Measurements from ENCODE around the gene ARFGEF3. TPM values are rescaled to one million over a fixed set of nuclear protein-coding genes. Genes with fewer than 3 reads are reported as not detected.
"Not testable (repeated sequence)": the region's sequence is repeated elsewhere in the genome, so short reads cannot be mapped to it uniquely, and the experiment has no call there.

The ARFGEF3 gene
- total RNA-seq, 1 donor, result under 0.01 TPM

DNA sequence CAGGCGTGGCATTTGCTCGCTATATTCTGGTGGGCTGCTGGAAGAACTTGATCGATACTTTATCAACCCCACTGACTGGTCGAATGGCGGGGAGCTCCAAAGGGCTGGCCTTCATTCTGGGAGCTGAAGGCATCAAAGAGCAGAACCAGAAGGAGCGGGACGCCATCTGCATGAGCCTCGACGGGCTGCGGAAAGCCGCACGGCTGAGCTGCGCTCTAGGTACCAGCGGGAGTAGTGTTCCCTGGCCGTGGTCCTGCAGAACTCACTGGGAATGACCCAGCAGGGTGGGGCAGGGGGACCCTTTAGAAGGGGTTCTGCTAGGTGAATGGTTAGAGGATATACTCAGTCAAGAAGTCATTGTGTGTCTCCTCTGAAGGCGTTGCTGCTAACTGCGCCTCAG is 125.0 kb downstream of the ARFGEF3 start:
- no peaks in the 10 kb centered on the region for H3K4me1 ChIP-seq (ENCODE audit: insufficient read depth, low read length)
- no peaks in the 10 kb centered on the region for H3K27me3 ChIP-seq (ENCODE audit: insufficient read depth, low read length)
- H3K9me3 ChIP-seq (ENCODE audit: low read depth, low read length), result no peaks in the 10 kb centered on the region
- H3K4me3 ChIP-seq (ENCODE audit: low read length), result no peak overlapping the region

GRCh38 chr6:138287144-138287955 is 125.6 kb downstream of the ARFGEF3 start:
- H3K4me3 ChIP-seq (ENCODE audit: low read length), result no peak overlapping the region
- no peaks in the 10 kb centered on the region for H3K4me1 ChIP-seq (ENCODE audit: insufficient read depth, low read length)
- H3K27me3 ChIP-seq (ENCODE audit: insufficient read depth, low read length), result no peaks in the 10 kb centered on the region
- H3K9me3 ChIP-seq (ENCODE audit: low read depth, low read length), result no peaks in the 10 kb centered on the region

GRCh38 chr6:138288428-138289085 is 126.8 kb downstream of the ARFGEF3 start:
- H3K27me3 ChIP-seq (ENCODE audit: insufficient read depth, low read length); H3K4me3 ChIP-seq (ENCODE audit: low read length): not testable (repeated sequence)

DNA sequence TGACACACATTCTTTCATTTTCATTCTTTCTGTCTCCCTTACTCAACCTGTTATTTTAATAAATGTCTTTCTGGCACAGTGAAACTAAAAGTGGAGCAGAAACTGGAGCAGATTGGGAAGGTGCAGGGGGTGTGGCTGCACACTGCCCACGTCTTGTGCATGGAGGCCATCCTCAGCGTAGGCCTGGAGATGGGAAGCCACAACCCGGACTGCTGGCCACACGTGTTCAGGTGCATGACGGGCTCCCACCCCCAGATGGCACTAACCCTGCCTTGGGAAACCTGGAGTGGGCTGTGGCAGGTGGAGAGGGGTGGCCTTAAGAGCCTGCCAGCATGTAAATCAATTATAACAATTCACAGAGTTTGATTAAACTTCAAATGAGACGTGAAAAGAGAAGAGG is 128.0 kb downstream of the ARFGEF3 start:
- H3K4me3 ChIP-seq (ENCODE audit: low read length), result no peak overlapping the region
- H3K27me3 ChIP-seq (ENCODE audit: insufficient read depth, low read length), result no peaks in the 10 kb centered on the region
- H3K9me3 ChIP-seq (ENCODE audit: low read depth, low read length), result no peaks in the 10 kb centered on the region
- H3K4me1 ChIP-seq (ENCODE audit: insufficient read depth, low read length), result no peaks in the 10 kb centered on the region

More at GRCh38 chr6:138288428-138289085, 126.8 kb downstream of the ARFGEF3 start:
- not testable (repeated sequence) for H3K4me1 ChIP-seq (ENCODE audit: insufficient read depth, low read length); H3K9me3 ChIP-seq (ENCODE audit: low read depth, low read length)

DNA sequence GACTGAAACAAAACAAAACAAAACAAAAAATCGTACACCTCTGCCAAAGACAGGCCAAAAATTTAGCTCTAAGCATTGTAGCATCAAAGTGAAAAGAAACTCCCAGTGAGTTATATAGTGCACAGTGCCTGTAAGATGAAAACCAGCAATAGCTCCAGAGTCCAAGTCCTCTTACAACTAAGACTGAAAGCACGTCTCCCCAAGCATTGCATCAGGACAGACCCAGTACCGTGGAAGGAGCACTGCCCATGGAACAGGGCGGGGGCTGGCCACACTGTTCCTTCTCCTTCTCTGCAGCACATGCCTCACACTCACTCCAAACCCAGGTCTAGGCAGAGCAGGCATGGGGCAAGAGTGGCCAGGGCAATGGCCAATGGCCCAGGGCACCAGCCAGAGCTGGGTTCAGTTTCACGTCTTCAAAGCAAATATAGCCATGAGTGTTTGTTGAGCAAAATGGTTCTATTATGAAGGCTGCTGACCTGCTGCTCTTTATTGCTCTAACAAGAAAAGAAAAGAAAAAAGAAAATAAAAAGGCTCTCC is 128.8 kb downstream of the ARFGEF3 start:
- H3K9me3 ChIP-seq (ENCODE audit: low read depth, low read length), result no peaks in the 10 kb centered on the region
- H3K4me3 ChIP-seq (ENCODE audit: low read length), result no peak overlapping the region
- no peaks in the 10 kb centered on the region for H3K4me1 ChIP-seq (ENCODE audit: insufficient read depth, low read length)

GRCh38 chr6:138291036-138291848 is 129.5 kb downstream of the ARFGEF3 start:
- H3K4me1 ChIP-seq (ENCODE audit: insufficient read depth, low read length), result no peaks in the 10 kb centered on the region
- H3K4me3 ChIP-seq (ENCODE audit: low read length), result no peak overlapping the region
- H3K9me3 ChIP-seq (ENCODE audit: low read depth, low read length), result no peaks in the 10 kb centered on the region
- H3K27me3 ChIP-seq (ENCODE audit: insufficient read depth, low read length), result no peaks in the 10 kb centered on the region

More for the DNA sequence above, 128.8 kb downstream of the ARFGEF3 start:
- no peaks in the 10 kb centered on the region for H3K27me3 ChIP-seq (ENCODE audit: insufficient read depth, low read length)

- H3K27me3 ChIP-seq (ENCODE audit: insufficient read depth, low read length), result no peaks in the 10 kb centered on the region
- no peaks in the 10 kb centered on the region for H3K4me1 ChIP-seq (ENCODE audit: insufficient read depth, low read length)
- H3K4me3 ChIP-seq (ENCODE audit: low read length), result no peak overlapping the region
- H3K9me3 ChIP-seq (ENCODE audit: low read depth, low read length), result no peaks in the 10 kb centered on the region
These were observed 130.1 kb downstream of the ARFGEF3 start for GRCh38 chr6:138291849-138292181.

GRCh38 chr6:138292482-138292881 is 130.7 kb downstream of the ARFGEF3 start:
- Histone ChIP-seq H3K9me3 (ENCODE audit: low read depth, low read length) (no peaks in the 10 kb centered on the region), H3K27me3 (ENCODE audit: insufficient read depth, low read length) (no peaks in the 10 kb centered on the region), H3K4me1 (ENCODE audit: insufficient read depth, low read length) (no peaks in the 10 kb centered on the region), H3K4me3 (ENCODE audit: low read length) (no peak overlapping the region)

- Histone ChIP-seq H3K9me3 (ENCODE audit: low read depth, low read length) (no peaks in the 10 kb centered on the region), H3K4me3 (ENCODE audit: low read length) (no peak overlapping the region), H3K27me3 (ENCODE audit: insufficient read depth, low read length) (no peaks in the 10 kb centered on the region), H3K4me1 (ENCODE audit: insufficient read depth, low read length) (no peaks in the 10 kb centered on the region)
These were observed 132.0 kb downstream of the ARFGEF3 start for GRCh38 chr6:138293428-138294395.

- Histone ChIP-seq H3K27me3 (ENCODE audit: insufficient read depth, low read length) (no peaks in the 10 kb centered on the region), H3K4me1 (ENCODE audit: insufficient read depth, low read length) (no peaks in the 10 kb centered on the region), H3K4me3 (ENCODE audit: low read length) (no peak overlapping the region), H3K9me3 (ENCODE audit: low read depth, low read length) (no peaks in the 10 kb centered on the region)
These were observed 134.6 kb downstream of the ARFGEF3 start for GRCh38 chr6:138296381-138296780.

DNA sequence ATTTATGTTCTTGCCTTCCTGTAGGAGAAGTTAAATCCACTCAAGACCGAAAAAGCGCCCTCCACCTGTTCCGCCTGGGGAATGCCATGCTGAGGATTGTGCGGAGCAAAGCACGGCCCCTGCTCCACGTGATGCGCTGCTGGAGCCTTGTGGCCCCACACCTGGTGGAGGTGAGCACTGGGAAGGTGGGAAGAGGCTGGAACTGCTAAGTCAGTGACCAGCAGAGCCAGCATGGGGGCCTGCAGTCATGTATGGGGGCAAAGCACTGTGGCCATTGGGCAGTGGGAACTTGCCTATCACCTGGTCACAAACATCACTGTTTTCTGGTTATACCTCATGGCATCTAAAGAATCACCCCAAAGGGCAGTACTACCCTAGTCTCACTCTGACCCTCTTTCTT is 135.0 kb downstream of the ARFGEF3 start:
- H3K9me3 ChIP-seq (ENCODE audit: low read depth, low read length), result no peaks in the 10 kb centered on the region
- no peak overlapping the region for H3K4me3 ChIP-seq (ENCODE audit: low read length)
- no peaks in the 10 kb centered on the region for H3K4me1 ChIP-seq (ENCODE audit: insufficient read depth, low read length)
- H3K27me3 ChIP-seq (ENCODE audit: insufficient read depth, low read length), result no peaks in the 10 kb centered on the region

DNA sequence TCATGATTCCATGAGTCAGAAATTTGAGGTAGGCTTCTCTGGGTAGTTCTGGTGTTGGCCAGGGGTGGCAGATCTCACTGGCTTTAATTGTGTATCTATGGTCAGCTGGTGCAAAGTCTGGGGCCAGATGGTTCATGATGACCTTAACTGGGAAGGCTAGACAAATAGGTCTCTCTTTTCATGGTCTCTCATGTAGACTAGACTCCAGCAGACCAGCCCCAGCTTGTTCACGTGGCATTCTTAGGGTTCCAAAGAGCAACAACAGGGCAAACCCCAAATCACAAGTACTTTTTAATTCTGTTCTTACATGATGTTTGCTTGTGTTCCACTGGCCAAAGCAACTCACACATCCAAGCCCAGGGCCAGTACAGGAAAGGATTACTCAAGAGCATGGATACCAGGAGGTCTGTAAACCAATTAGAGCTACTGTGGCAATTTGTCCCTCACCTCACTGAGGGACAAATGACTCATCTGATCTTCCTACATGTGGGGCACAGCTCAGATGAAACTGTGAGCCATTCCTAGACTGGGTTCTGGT is 136.1 kb downstream of the ARFGEF3 start:
- Histone ChIP-seq H3K4me3 (ENCODE audit: low read length) (no peak overlapping the region), H3K4me1 (ENCODE audit: insufficient read depth, low read length) (no peaks in the 10 kb centered on the region), H3K9me3 (ENCODE audit: low read depth, low read length) (no peaks in the 10 kb centered on the region), H3K27me3 (ENCODE audit: insufficient read depth, low read length) (peaks cover 3% of the 10 kb centered on the region)

- Histone ChIP-seq H3K4me3 (ENCODE audit: low read length) (no peak overlapping the region), H3K9me3 (ENCODE audit: low read depth, low read length) (no peaks in the 10 kb centered on the region), H3K4me1 (ENCODE audit: insufficient read depth, low read length) (no peaks in the 10 kb centered on the region), H3K27me3 (ENCODE audit: insufficient read depth, low read length) (peaks cover 3% of the 10 kb centered on the region)
These were observed 138.7 kb downstream of the ARFGEF3 start for GRCh38 chr6:138300469-138300868.

DNA sequence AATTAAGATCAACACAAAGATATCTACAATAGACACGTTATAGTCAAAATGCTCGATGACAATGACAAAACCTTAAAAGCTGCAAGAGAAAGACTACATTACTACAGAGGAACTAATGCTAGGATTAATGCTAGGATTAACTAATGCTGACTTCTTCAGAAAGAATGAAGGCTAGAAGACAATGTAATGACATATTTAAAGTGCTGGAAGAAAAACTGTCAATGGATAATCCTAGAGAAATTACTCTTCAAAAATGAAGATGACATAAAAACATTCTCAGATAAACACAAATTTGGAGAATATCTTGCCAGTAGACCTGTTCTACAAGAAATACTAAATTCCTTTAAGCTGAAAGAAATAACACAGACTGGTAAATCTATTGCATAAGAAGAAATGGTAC is 140.8 kb downstream of the ARFGEF3 start:
- H3K9me3 ChIP-seq (ENCODE audit: low read depth, low read length), result no peaks in the 10 kb centered on the region
- no peaks in the 10 kb centered on the region for H3K4me1 ChIP-seq (ENCODE audit: insufficient read depth, low read length)
- H3K4me3 ChIP-seq (ENCODE audit: low read length), result no peak overlapping the region
- peaks cover 3% of the 10 kb centered on the region for H3K27me3 ChIP-seq (ENCODE audit: insufficient read depth, low read length)

All from mononuclear cell (primary cell).